Measurements from ENCODE around the gene MEIS2. TPM values are rescaled to one million over a fixed set of nuclear protein-coding genes. Genes with fewer than 3 reads are reported as not detected.

Gene MEIS2
- total RNA-seq, 1 donor = 73.0 TPM

- TF ChIP-seq CTCF (IDR thresholded peaks at IDR 0.05; ENCODE audit: insufficient read depth, low read depth, low read length) = no peak
- H3K4me3 ChIP-seq (ENCODE audit: low read depth, low read length) = no peak overlapping the region
- DNase-seq (ENCODE audit: low read depth) = no peak
Measured at GRCh38 chr15:37055481-37055880, 44.9 kb downstream of the MEIS2 start.

GRCh38 chr15:37054336-37054735 lies 46.0 kb downstream of the MEIS2 start:
- TF ChIP-seq CTCF (IDR thresholded peaks at IDR 0.05; ENCODE audit: insufficient read depth, low read depth, low read length) = no peak
- no peak for DNase-seq (ENCODE audit: low read depth)
- no peak overlapping the region for H3K4me3 ChIP-seq (ENCODE audit: low read depth, low read length)

GRCh38 chr15:37053166-37053565 lies 47.2 kb downstream of the MEIS2 start:
- no peak for DNase-seq (ENCODE audit: low read depth)
- no peak for TF ChIP-seq CTCF (IDR thresholded peaks at IDR 0.05; ENCODE audit: insufficient read depth, low read depth, low read length)
- H3K4me3 ChIP-seq (ENCODE audit: low read depth, low read length) = no peak overlapping the region

- TF ChIP-seq CTCF (IDR thresholded peaks at IDR 0.05; ENCODE audit: insufficient read depth, low read depth, low read length) = no peak
- no peak for DNase-seq (ENCODE audit: low read depth)
- H3K4me3 ChIP-seq (ENCODE audit: low read depth, low read length) = no peak overlapping the region
Measured at GRCh38 chr15:37050345-37050744, 50.0 kb downstream of the MEIS2 start.

- DNase-seq (ENCODE audit: low read depth) = peak; percentile 61
- H3K4me3 ChIP-seq (ENCODE audit: low read depth, low read length) = no peak overlapping the region
- TF ChIP-seq CTCF (IDR thresholded peaks at IDR 0.05; ENCODE audit: insufficient read depth, low read depth, low read length) = no peak
Measured at GRCh38 chr15:37046876-37047614, 53.3 kb downstream of the MEIS2 start.

- no peak for TF ChIP-seq CTCF (IDR thresholded peaks at IDR 0.05; ENCODE audit: insufficient read depth, low read depth, low read length)
- no peak overlapping the region for H3K4me3 ChIP-seq (ENCODE audit: low read depth, low read length)
- no peak for DNase-seq (ENCODE audit: low read depth)
Measured at GRCh38 chr15:37045859-37046740, 54.2 kb downstream of the MEIS2 start.

Measured in fibroblast of villous mesenchyme (primary cell).